DOHH2 (cell line): ENCODE data around the gene IMP3.

Source experiments
- H3F3A ChIP-seq: fragments of 200-600 bp; sonication (generic), shearing (Covaris generic); 2 replicates; pipeline ENCODE4 v1.6.0; 2016; ENCODE audit warnings: antibody characterized with exemption, mild to moderate bottlenecking; ENCODE audit not compliant: control insufficient read depth, insufficient read depth
- H3K27ac ChIP-seq: fragments of 200-600 bp; sonication (generic); 2 replicates; pipeline ENCODE4 v1.5.1; 2014; ENCODE audit warnings: low read depth, mild to moderate bottlenecking, low read length, moderate library complexity
- H3K27me3 ChIP-seq: fragments of 200-600 bp; sonication (generic); 2 replicates; pipeline ENCODE4 v1.6.1; 2014; ENCODE audit warnings: mild to moderate bottlenecking, low read length, mixed read lengths; ENCODE audit not compliant: control insufficient read depth
- H3K36me3 ChIP-seq: fragments of 200-600 bp; sonication (generic); 2 replicates; pipeline ENCODE4 v1.6.1; 2014; ENCODE audit warnings: mild to moderate bottlenecking, low read length, moderate library complexity, mixed read lengths; ENCODE audit not compliant: control insufficient read depth
- H3K4me1 ChIP-seq: fragments of 200-600 bp; sonication (generic); 2 replicates; pipeline ENCODE4 v1.6.1; 2014; ENCODE audit warnings: mild to moderate bottlenecking, low read length, mixed read lengths; ENCODE audit not compliant: control insufficient read depth
- H3K4me2 ChIP-seq: fragments of 200-600 bp; sonication (generic); 2 replicates; pipeline ENCODE4 v1.6.0; 2014; ENCODE audit warnings: mild to moderate bottlenecking, low read length, moderate library complexity
- H3K4me3 ChIP-seq: fragments of 200-600 bp; sonication (generic); 2 replicates; pipeline ENCODE4 v1.5.1; 2014; ENCODE audit warnings: mild to moderate bottlenecking, low read length, mixed read lengths
- H3K79me2 ChIP-seq: fragments of 200-600 bp; sonication (generic); 2 replicates; pipeline ENCODE4 v1.6.1; 2014; ENCODE audit warnings: mild to moderate bottlenecking, low read length, mixed read lengths; ENCODE audit not compliant: control insufficient read depth
- H3K9me2 ChIP-seq: fragments of 200-600 bp; sonication (generic); replicated peaks from 2 replicates; pipeline ENCODE4 v1.6.1; 2014; ENCODE audit warnings: mild to moderate bottlenecking, low read length, mixed read lengths; ENCODE audit not compliant: control insufficient read depth
- H3K9me3 ChIP-seq: fragments of 200-600 bp; sonication (generic); 2 replicates; pipeline ENCODE4 v1.6.1; 2014; ENCODE audit warnings: antibody characterized with exemption, low read length, mixed read lengths; ENCODE audit not compliant: control insufficient read depth, insufficient read depth
- H4K20me1 ChIP-seq: fragments of 200-600 bp; sonication (generic); 2 replicates; pipeline ENCODE4 v1.6.0; 2014; ENCODE audit warnings: low read depth, mild to moderate bottlenecking, antibody characterized with exemption, low read length, moderate library complexity; ENCODE audit not compliant: control insufficient read depth, insufficient read depth
- CTCF ChIP-seq: fragments of 200-600 bp; sonication (generic); IDR thresholded peaks from one replicate; pipeline ENCODE4 v1.5.1; 2014; ENCODE audit warnings: antibody characterized with exemption, mild to moderate bottlenecking, low read depth, low read length; ENCODE audit not compliant: poor library complexity, severe bottlenecking
- EZH2phosphoT487 ChIP-seq: fragments of 200-600 bp; sonication (generic); IDR thresholded peaks from 2 replicates; pipeline ENCODE4 v1.6.1; 2017; ENCODE audit warnings: borderline replicate concordance, mild to moderate bottlenecking, antibody characterized with exemption, low read length, moderate library complexity, mixed read lengths

The IMP3 gene

GRCh38 chr15:75596703-75597345, 43.2 kb downstream of the IMP3 start:
- Histone ChIP-seq H3K36me3 (peaks cover 48% of the 10 kb centered on the region), H3K4me1 (no peaks in the 10 kb centered on the region), H4K20me1 (no peaks in the 10 kb centered on the region), H3K27ac (no peak overlapping the region), H3K27me3 (no peaks in the 10 kb centered on the region), H3K4me3 (no peak overlapping the region), H3K4me2 (no peak overlapping the region), H3K9me2 (no peaks in the 10 kb centered on the region), H3F3A (no peaks in the 10 kb centered on the region), H3K79me2 (no peaks in the 10 kb centered on the region), H3K9me3 (no peaks in the 10 kb centered on the region)
- TF ChIP-seq CTCF, result no peak
- no peak for TF ChIP-seq EZH2phosphoT487

- no peak for TF ChIP-seq CTCF
- Histone ChIP-seq H3K27me3 (no peaks in the 10 kb centered on the region), H3K36me3 (peaks cover 36% of the 10 kb centered on the region), H3K9me3 (no peaks in the 10 kb centered on the region), H3K79me2 (no peaks in the 10 kb centered on the region), H3K4me1 (no peaks in the 10 kb centered on the region), H3K27ac (no peak overlapping the region), H3K9me2 (no peaks in the 10 kb centered on the region), H3K4me2 (no peak overlapping the region), H3K4me3 (no peak overlapping the region), H4K20me1 (no peaks in the 10 kb centered on the region), H3F3A (peaks cover 2% of the 10 kb centered on the region; the same call in 1 of the 2 replicates)
Observed at GRCh38 chr15:75594276-75594675, 45.7 kb downstream of the IMP3 start.

- H3K9me2 ChIP-seq, result no peaks in the 10 kb centered on the region
- no peaks in the 10 kb centered on the region for H3K79me2 ChIP-seq
- no peaks in the 10 kb centered on the region for H3K9me3 ChIP-seq
- peaks cover 2% of the 10 kb centered on the region; the same call in 1 of the 2 replicates for H3F3A ChIP-seq
- H4K20me1 ChIP-seq, result no peaks in the 10 kb centered on the region
- no peak overlapping the region for H3K27ac ChIP-seq
- peaks cover 2% of the 10 kb centered on the region; the same call in 1 of the 2 replicates for H3K4me1 ChIP-seq
- H3K27me3 ChIP-seq, result no peaks in the 10 kb centered on the region
- no peak overlapping the region for H3K4me2 ChIP-seq
- no peak overlapping the region for H3K4me3 ChIP-seq
- TF ChIP-seq CTCF (no peak), EZH2phosphoT487 (no peak)
- peaks cover 16% of the 10 kb centered on the region for H3K36me3 ChIP-seq
Observed at GRCh38 chr15:75591655-75592364, 48.2 kb downstream of the IMP3 start.
